Activated T-cell treated with anti-CD3 and anti-CD28 coated beads, Interleukin-2, amount 50 U/mL, for 24 hours (primary cell): Measurements from ENCODE around the gene RYR3.

Source experiments
- DNase-seq: peaks from one replicate; pipeline ENCODE4 v3.0.0-alpha.2; 2020
- H3K27ac Mint-ChIP-seq: 2 replicates; pipeline ENCODE4 v1.8.0; 2020; ENCODE audit warnings: mild to moderate bottlenecking, mixed read lengths
- H3K27me3 Mint-ChIP-seq: 2 replicates; pipeline ENCODE4 v1.8.0; 2020; ENCODE audit warnings: mixed read lengths
- H3K36me3 Mint-ChIP-seq: 2 replicates; pipeline ENCODE4 v1.8.0; 2020; ENCODE audit warnings: low read depth, mixed read lengths
- H3K4me1 Mint-ChIP-seq: 2 replicates; pipeline ENCODE4 v1.8.0; 2020; ENCODE audit warnings: low read depth, mixed read lengths
- H3K4me3 Mint-ChIP-seq: 2 replicates; pipeline ENCODE4 v1.8.0; 2020; ENCODE audit warnings: mild to moderate bottlenecking, moderate library complexity, mixed read lengths
- H3K9me3 Mint-ChIP-seq: 2 replicates; pipeline ENCODE4 v1.8.0; 2020; ENCODE audit warnings: mixed read lengths

RYR3 gene

GRCh38 chr15:33601461-33601860, 290.7 kb downstream of the RYR3 start:
- no peak overlapping the region for H3K4me3 Mint-ChIP-seq
- peaks cover 4% of the 10 kb centered on the region for H3K27me3 Mint-ChIP-seq
- no peaks in the 10 kb centered on the region for H3K36me3 Mint-ChIP-seq
- H3K27ac Mint-ChIP-seq, result no peak overlapping the region
- no peaks in the 10 kb centered on the region for H3K4me1 Mint-ChIP-seq
- no peak for DNase-seq
- no peaks in the 10 kb centered on the region for H3K9me3 Mint-ChIP-seq

- H3K27ac Mint-ChIP-seq, result no peak overlapping the region
- H3K27me3 Mint-ChIP-seq, result peaks cover 10% of the 10 kb centered on the region
- H3K9me3 Mint-ChIP-seq, result no peaks in the 10 kb centered on the region
- no peak for DNase-seq
- H3K4me1 Mint-ChIP-seq, result no peaks in the 10 kb centered on the region
- no peak overlapping the region for H3K4me3 Mint-ChIP-seq
- no peaks in the 10 kb centered on the region for H3K36me3 Mint-ChIP-seq
These were observed 297.9 kb downstream of the RYR3 start for GRCh38 chr15:33608714-33609113.

- DNase-seq, result no peak
- H3K27me3 Mint-ChIP-seq, result peaks cover 22% of the 10 kb centered on the region
- H3K4me1 Mint-ChIP-seq, result no peaks in the 10 kb centered on the region
- H3K4me3 Mint-ChIP-seq, result no peak overlapping the region
- H3K36me3 Mint-ChIP-seq, result no peaks in the 10 kb centered on the region
- no peaks in the 10 kb centered on the region for H3K9me3 Mint-ChIP-seq
- H3K27ac Mint-ChIP-seq, result no peak overlapping the region
These were observed 302.0 kb downstream of the RYR3 start for GRCh38 chr15:33612721-33613304.

GRCh38 chr15:33616475-33616874, 305.7 kb downstream of the RYR3 start:
- DNase-seq, result no peak

GRCh38 chr15:33618350-33618749, 307.6 kb downstream of the RYR3 start:
- no peaks in the 10 kb centered on the region for H3K9me3 Mint-ChIP-seq
- no peaks in the 10 kb centered on the region for H3K36me3 Mint-ChIP-seq
- no peak overlapping the region for H3K4me3 Mint-ChIP-seq
- no peak for DNase-seq
- no peak overlapping the region for H3K27ac Mint-ChIP-seq
- peaks cover 21% of the 10 kb centered on the region for H3K27me3 Mint-ChIP-seq
- H3K4me1 Mint-ChIP-seq, result no peaks in the 10 kb centered on the region

More at GRCh38 chr15:33616475-33616874, 305.7 kb downstream of the RYR3 start:
- no peaks in the 10 kb centered on the region for H3K36me3 Mint-ChIP-seq
- H3K4me3 Mint-ChIP-seq, result no peak overlapping the region
- H3K4me1 Mint-ChIP-seq, result no peaks in the 10 kb centered on the region
- no peaks in the 10 kb centered on the region for H3K9me3 Mint-ChIP-seq
- H3K27ac Mint-ChIP-seq, result no peak overlapping the region
- H3K27me3 Mint-ChIP-seq, result peaks cover 27% of the 10 kb centered on the region

GRCh38 chr15:33621141-33621540, 310.4 kb downstream of the RYR3 start:
- H3K4me1 Mint-ChIP-seq, result no peaks in the 10 kb centered on the region
- no peaks in the 10 kb centered on the region for H3K36me3 Mint-ChIP-seq
- DNase-seq, result no peak
- no peaks in the 10 kb centered on the region for H3K9me3 Mint-ChIP-seq
- H3K27me3 Mint-ChIP-seq, result peaks cover 31% of the 10 kb centered on the region
- H3K4me3 Mint-ChIP-seq, result no peak overlapping the region
- no peak overlapping the region for H3K27ac Mint-ChIP-seq

- Mint-ChIP-seq H3K27ac (no peak overlapping the region), H3K36me3 (no peaks in the 10 kb centered on the region), H3K4me3 (no peak overlapping the region), H3K27me3 (peaks cover 36% of the 10 kb centered on the region), H3K9me3 (no peaks in the 10 kb centered on the region), H3K4me1 (no peaks in the 10 kb centered on the region)
- DNase-seq, result no peak
These were observed 312.2 kb downstream of the RYR3 start for GRCh38 chr15:33623010-33623409.

- H3K27me3 Mint-ChIP-seq, result peaks cover 36% of the 10 kb centered on the region
- no peaks in the 10 kb centered on the region for H3K36me3 Mint-ChIP-seq
- no peaks in the 10 kb centered on the region for H3K4me1 Mint-ChIP-seq
- H3K4me3 Mint-ChIP-seq, result no peak overlapping the region
- H3K27ac Mint-ChIP-seq, result no peak overlapping the region
- no peaks in the 10 kb centered on the region for H3K9me3 Mint-ChIP-seq
- DNase-seq, result no peak
These were observed 313.7 kb downstream of the RYR3 start for GRCh38 chr15:33624439-33624838.

- Mint-ChIP-seq H3K4me3 (no peak overlapping the region), H3K9me3 (no peaks in the 10 kb centered on the region), H3K36me3 (no peaks in the 10 kb centered on the region), H3K4me1 (no peaks in the 10 kb centered on the region), H3K27me3 (peaks cover 28% of the 10 kb centered on the region), H3K27ac (no peak overlapping the region)
- no peak for DNase-seq
These were observed 318.9 kb downstream of the RYR3 start for GRCh38 chr15:33629647-33630046.

- H3K4me3 Mint-ChIP-seq, result no peak overlapping the region
- H3K4me1 Mint-ChIP-seq, result peaks cover 7% of the 10 kb centered on the region
- H3K27me3 Mint-ChIP-seq, result peaks cover 36% of the 10 kb centered on the region
- H3K36me3 Mint-ChIP-seq, result no peaks in the 10 kb centered on the region
- DNase-seq, result no peak
- no peak overlapping the region for H3K27ac Mint-ChIP-seq
- H3K9me3 Mint-ChIP-seq, result no peaks in the 10 kb centered on the region
These were observed 325.5 kb downstream of the RYR3 start for GRCh38 chr15:33636234-33636633.

- no peaks in the 10 kb centered on the region for H3K36me3 Mint-ChIP-seq
- no peak overlapping the region for H3K4me3 Mint-ChIP-seq
- peaks cover 40% of the 10 kb centered on the region for H3K27me3 Mint-ChIP-seq
- no peak for DNase-seq
- peaks cover 7% of the 10 kb centered on the region for H3K4me1 Mint-ChIP-seq
- no peak overlapping the region for H3K27ac Mint-ChIP-seq
- H3K9me3 Mint-ChIP-seq, result no peaks in the 10 kb centered on the region
These were observed 326.2 kb downstream of the RYR3 start for GRCh38 chr15:33636958-33637357.

- Mint-ChIP-seq H3K27ac (no peak overlapping the region), H3K27me3 (peaks cover 46% of the 10 kb centered on the region), H3K9me3 (no peaks in the 10 kb centered on the region), H3K36me3 (no peaks in the 10 kb centered on the region), H3K4me1 (peaks cover 7% of the 10 kb centered on the region), H3K4me3 (no peak overlapping the region)
- no peak for DNase-seq
These were observed 327.7 kb downstream of the RYR3 start for GRCh38 chr15:33638453-33638852.

GRCh38 chr15:33639051-33639450, 328.3 kb downstream of the RYR3 start:
- H3K27ac Mint-ChIP-seq, result no peak overlapping the region
- H3K36me3 Mint-ChIP-seq, result no peaks in the 10 kb centered on the region
- H3K4me3 Mint-ChIP-seq, result no peak overlapping the region
- H3K27me3 Mint-ChIP-seq, result peaks cover 47% of the 10 kb centered on the region
- no peak for DNase-seq
- peaks cover 7% of the 10 kb centered on the region for H3K4me1 Mint-ChIP-seq
- no peaks in the 10 kb centered on the region for H3K9me3 Mint-ChIP-seq

- Mint-ChIP-seq H3K4me1 (peaks cover 7% of the 10 kb centered on the region), H3K27ac (no peak overlapping the region)
These were observed 328.7 kb downstream of the RYR3 start for GRCh38 chr15:33639456-33639855.

GRCh38 chr15:33639978-33640377, 329.2 kb downstream of the RYR3 start:
- H3K9me3 Mint-ChIP-seq, result no peaks in the 10 kb centered on the region
- no peak overlapping the region for H3K4me3 Mint-ChIP-seq
- DNase-seq, result no peak
- H3K27me3 Mint-ChIP-seq, result peaks cover 49% of the 10 kb centered on the region
- H3K4me1 Mint-ChIP-seq, result peaks cover 7% of the 10 kb centered on the region
- no peak overlapping the region for H3K27ac Mint-ChIP-seq
- no peaks in the 10 kb centered on the region for H3K36me3 Mint-ChIP-seq

More at GRCh38 chr15:33639456-33639855, 328.7 kb downstream of the RYR3 start:
- Mint-ChIP-seq H3K36me3 (no peaks in the 10 kb centered on the region), H3K4me3 (no peak overlapping the region), H3K27me3 (peaks cover 49% of the 10 kb centered on the region), H3K9me3 (no peaks in the 10 kb centered on the region)
- no peak for DNase-seq

- Mint-ChIP-seq H3K4me1 (peaks cover 7% of the 10 kb centered on the region), H3K4me3 (no peak overlapping the region), H3K9me3 (no peaks in the 10 kb centered on the region), H3K36me3 (no peaks in the 10 kb centered on the region), H3K27me3 (peaks cover 45% of the 10 kb centered on the region), H3K27ac (no peak overlapping the region)
- DNase-seq, result no peak
These were observed 330.3 kb downstream of the RYR3 start for GRCh38 chr15:33641069-33641468.
